MM.1S (cell line): ENCODE results near the gene USP17L10.
"Not testable (repeated sequence)": the region's sequence is repeated elsewhere in the genome, so short reads cannot be mapped to it uniquely, and the experiment has no call there.

Experiments used
- CTCF ChIP-seq: fragments of 300-600 bp; sonication (generic); IDR thresholded peaks from 2 replicates; pipeline ENCODE4 v1.5.1; 2016; ENCODE audit warnings: antibody characterized with exemption, low read length, mixed read lengths
- EZH2 ChIP-seq: fragments of 300-600 bp; sonication (generic); optimal IDR thresholded peaks from 2 replicates; pipeline ENCODE3; 2017; ENCODE audit warnings: low read depth, mild to moderate bottlenecking, antibody characterized with exemption, low read length, mixed read lengths
- EZH2phosphoT487 ChIP-seq: fragments of 300-600 bp; sonication (generic); IDR thresholded peaks from 2 replicates; pipeline ENCODE4 v1.6.1; 2018; ENCODE audit warnings: antibody characterized with exemption, low read length

GRCh38 chr4:9247953-9248680, 37.7 kb downstream of the USP17L10 start, which contains the start of gene USP17L18:
- not testable (repeated sequence) for TF ChIP-seq EZH2, CTCF, EZH2phosphoT487
